Neutrophil (primary cell): ENCODE data around the gene PDCD5.

ENCODE experiments used
- H3K27ac ChIP-seq: fragments of 200-600 bp; sonication (generic); 2 replicates; pipeline ENCODE4 v1.5.1; 2016; ENCODE audit warnings: mild to moderate bottlenecking, moderate library complexity
- H3K27me3 ChIP-seq: fragments of 200-600 bp; sonication (generic); 2 replicates; pipeline ENCODE4 v1.6.0; 2016; ENCODE audit warnings: mild to moderate bottlenecking
- H3K36me3 ChIP-seq: fragments of 200-600 bp; sonication (generic); 2 replicates; pipeline ENCODE4 v1.5.1; 2017
- H3K4me1 ChIP-seq, 2 experiments: fragments of 200-600 bp in 1 of 2; sonication (generic) in 1 of 2; 1 replicate in 1 of 2; 2 replicates in 1 of 2; pipeline versions ENCODE4 v1.5.1 to v1.6.1; 2013 to 2016; ENCODE audit warnings: low read depth in 1 of 2, low read length in 1 of 2, mild to moderate bottlenecking in 1 of 2, moderate library complexity in 1 of 2; ENCODE audit not compliant: control insufficient read depth in 1 of 2, insufficient read depth in 1 of 2
- H3K4me3 ChIP-seq, 2 experiments: fragments of 200-600 bp in 1 of 2; sonication (generic) in 1 of 2; 1 replicate in 1 of 2; 2 replicates in 1 of 2; pipeline ENCODE4 v1.5.1; 2013 to 2016; ENCODE audit warnings: low read depth in 1 of 2, low read length in 1 of 2, mild to moderate bottlenecking in 1 of 2, moderate library complexity in 1 of 2
- H3K9me3 ChIP-seq: fragments of 200-600 bp; sonication (generic); 2 replicates; pipeline ENCODE4 v1.5.1; 2016
- CTCF ChIP-seq: fragments of 200-600 bp; sonication (generic); IDR thresholded peaks from 2 replicates; pipeline ENCODE4 v1.5.1; 2016; ENCODE audit warnings: antibody characterized with exemption

PDCD5 gene

GRCh38 chr19:32606289-32606688, 25.3 kb downstream of the PDCD5 start:
- Histone ChIP-seq H3K9me3 (no peaks in the 10 kb centered on the region), H3K36me3 (peaks cover 74% of the 10 kb centered on the region), H3K27ac (no peak overlapping the region), H3K4me3 (no peak overlapping the region), H3K27me3 (no peaks in the 10 kb centered on the region), H3K4me1 (no peaks in the 10 kb centered on the region)
- no peak for TF ChIP-seq CTCF

- H3K4me3 ChIP-seq, result no peak overlapping the region
- H3K36me3 ChIP-seq, result peaks cover 71% of the 10 kb centered on the region
- no peaks in the 10 kb centered on the region for H3K27me3 ChIP-seq
- H3K27ac ChIP-seq, result no peak overlapping the region
- no peak for TF ChIP-seq CTCF
- no peaks in the 10 kb centered on the region for H3K4me1 ChIP-seq
- H3K9me3 ChIP-seq, result no peaks in the 10 kb centered on the region
Measured at GRCh38 chr19:32607479-32607878, 26.5 kb downstream of the PDCD5 start.

GRCh38 chr19:32611161-32611560, 30.2 kb downstream of the PDCD5 start:
- H3K36me3 ChIP-seq, result peaks cover 68% of the 10 kb centered on the region
- no peaks in the 10 kb centered on the region for H3K9me3 ChIP-seq
- no peaks in the 10 kb centered on the region for H3K27me3 ChIP-seq
- no peak for TF ChIP-seq CTCF
- no peaks in the 10 kb centered on the region for H3K4me1 ChIP-seq
- no peak overlapping the region for H3K4me3 ChIP-seq
- H3K27ac ChIP-seq, result no peak overlapping the region

- no peaks in the 10 kb centered on the region for H3K27me3 ChIP-seq
- no peaks in the 10 kb centered on the region for H3K9me3 ChIP-seq
- H3K36me3 ChIP-seq, result peaks cover 72% of the 10 kb centered on the region
- no peak overlapping the region for H3K4me3 ChIP-seq
- TF ChIP-seq CTCF, result no peak
- H3K27ac ChIP-seq, result no peak overlapping the region
- H3K4me1 ChIP-seq, result no peaks in the 10 kb centered on the region
Measured at GRCh38 chr19:32613008-32613407, 32.0 kb downstream of the PDCD5 start.

GRCh38 chr19:32614916-32615315, 33.9 kb downstream of the PDCD5 start:
- Histone ChIP-seq H3K9me3 (no peaks in the 10 kb centered on the region), H3K4me3 (no peak overlapping the region), H3K36me3 (peaks cover 78% of the 10 kb centered on the region), H3K27ac (no peak overlapping the region), H3K4me1 (no peaks in the 10 kb centered on the region), H3K27me3 (no peaks in the 10 kb centered on the region)
- no peak for TF ChIP-seq CTCF

- no peaks in the 10 kb centered on the region for H3K4me1 ChIP-seq
- no peaks in the 10 kb centered on the region for H3K9me3 ChIP-seq
- no peaks in the 10 kb centered on the region for H3K27me3 ChIP-seq
- TF ChIP-seq CTCF, result no peak
- peaks cover 79% of the 10 kb centered on the region for H3K36me3 ChIP-seq
- no peak overlapping the region for H3K4me3 ChIP-seq
- H3K27ac ChIP-seq, result no peak overlapping the region
Measured at GRCh38 chr19:32615569-32615968, 34.6 kb downstream of the PDCD5 start.
